Activated CD4-positive, alpha-beta T cell treated with anti-CD3 and anti-CD28 coated beads for 1 hour (primary cell): ENCODE results near the gene ACOT8.
"Not testable (repeated sequence)": the region's sequence is repeated elsewhere in the genome, so short reads cannot be mapped to it uniquely, and the experiment has no call there.

Experiments used
- DNase-seq: peaks from one replicate; pipeline ENCODE4 v3.0.0-alpha.2; 2020

The ACOT8 gene

DNA sequence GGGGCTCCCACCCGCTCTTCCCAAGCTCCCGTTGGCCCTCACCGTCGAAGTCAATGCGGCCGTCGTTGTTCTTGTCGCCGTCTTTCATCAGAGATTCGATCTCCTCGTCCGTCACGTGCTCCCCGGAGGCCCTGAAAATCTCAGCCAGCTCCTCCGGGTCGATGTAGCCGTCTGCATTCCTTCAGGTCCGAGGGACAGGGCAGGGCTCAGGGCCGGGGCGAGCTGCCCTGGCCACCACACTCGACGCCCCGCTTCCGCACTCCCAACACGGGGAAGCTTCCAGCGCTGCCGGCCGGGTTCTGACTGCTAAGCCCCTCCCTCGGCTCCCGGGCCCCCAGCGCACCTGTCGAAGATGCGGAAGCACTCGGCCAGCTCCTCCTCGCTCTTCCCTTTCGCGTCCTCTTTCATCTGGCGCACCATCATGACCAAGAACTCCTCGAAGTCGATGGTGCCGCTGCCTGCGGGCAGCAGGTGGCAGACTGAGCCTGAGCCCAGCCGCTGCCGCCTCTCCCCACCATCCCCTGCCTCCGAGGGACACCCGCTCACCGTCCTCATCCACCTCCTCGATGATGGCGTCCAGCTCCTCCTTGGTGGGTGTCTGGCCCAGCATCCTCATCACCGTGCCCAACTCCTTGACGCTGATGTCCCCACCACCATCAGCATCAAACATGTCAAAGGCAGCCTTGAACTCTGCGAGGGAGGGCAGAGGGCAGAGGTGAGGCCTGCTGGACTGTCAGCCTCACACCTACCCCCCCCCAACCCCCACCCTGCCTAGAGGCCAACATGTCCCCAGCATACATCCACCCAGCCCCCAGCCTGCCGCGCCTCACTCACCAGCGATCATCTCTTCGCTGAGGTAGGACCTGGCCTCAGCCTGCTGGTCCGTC lies 33.0 kb downstream of the ACOT8 start:
- DNase-seq = peak; percentile 26

DNA sequence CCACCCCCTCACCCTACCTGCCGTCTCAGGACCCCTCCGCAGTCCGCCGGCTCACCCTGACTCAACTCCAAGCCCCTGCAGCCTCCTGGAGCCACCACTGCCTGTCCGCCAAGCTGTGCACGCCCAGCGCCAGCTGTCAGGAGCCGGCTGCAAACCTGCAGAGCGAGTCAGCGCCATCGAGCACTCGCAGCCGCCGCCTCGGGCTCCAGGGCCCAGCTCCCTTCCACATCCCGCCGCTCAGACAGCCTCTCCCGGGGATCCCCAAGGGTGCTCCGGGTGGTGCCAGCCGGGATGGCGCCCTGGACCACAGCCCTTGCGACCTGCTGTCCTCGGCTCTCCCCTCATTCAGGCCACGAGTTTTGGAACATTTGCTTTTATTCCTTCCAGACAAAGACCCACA lies 34.3 kb downstream of the ACOT8 start:
- no peak for DNase-seq

- DNase-seq = no peak
Measured at GRCh38 chr20:45821947-45822346, 35.2 kb downstream of the ACOT8 start.

DNA sequence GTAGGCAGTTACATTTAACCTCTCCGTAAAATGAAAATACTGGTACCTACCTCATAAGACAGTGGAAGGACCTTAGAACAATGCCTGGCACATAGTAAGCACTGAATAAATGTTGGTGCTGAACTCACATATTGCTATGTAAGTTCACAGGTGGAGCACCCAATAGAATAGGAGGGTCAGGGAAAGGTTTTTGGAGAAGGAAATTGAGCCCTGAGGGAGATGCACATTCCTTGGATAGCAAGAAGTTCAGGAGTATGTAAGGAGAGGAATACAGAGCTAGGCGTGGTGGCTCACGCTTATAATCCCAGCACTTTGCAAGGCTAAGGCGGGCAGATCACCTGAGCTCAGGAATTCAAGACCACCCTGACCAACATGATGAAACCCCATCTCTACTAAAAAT lies 37.7 kb downstream of the ACOT8 start:
- DNase-seq = no peak

GRCh38 chr20:45818239-45818638 lies 39.0 kb downstream of the ACOT8 start:
- DNase-seq = no peak

DNA sequence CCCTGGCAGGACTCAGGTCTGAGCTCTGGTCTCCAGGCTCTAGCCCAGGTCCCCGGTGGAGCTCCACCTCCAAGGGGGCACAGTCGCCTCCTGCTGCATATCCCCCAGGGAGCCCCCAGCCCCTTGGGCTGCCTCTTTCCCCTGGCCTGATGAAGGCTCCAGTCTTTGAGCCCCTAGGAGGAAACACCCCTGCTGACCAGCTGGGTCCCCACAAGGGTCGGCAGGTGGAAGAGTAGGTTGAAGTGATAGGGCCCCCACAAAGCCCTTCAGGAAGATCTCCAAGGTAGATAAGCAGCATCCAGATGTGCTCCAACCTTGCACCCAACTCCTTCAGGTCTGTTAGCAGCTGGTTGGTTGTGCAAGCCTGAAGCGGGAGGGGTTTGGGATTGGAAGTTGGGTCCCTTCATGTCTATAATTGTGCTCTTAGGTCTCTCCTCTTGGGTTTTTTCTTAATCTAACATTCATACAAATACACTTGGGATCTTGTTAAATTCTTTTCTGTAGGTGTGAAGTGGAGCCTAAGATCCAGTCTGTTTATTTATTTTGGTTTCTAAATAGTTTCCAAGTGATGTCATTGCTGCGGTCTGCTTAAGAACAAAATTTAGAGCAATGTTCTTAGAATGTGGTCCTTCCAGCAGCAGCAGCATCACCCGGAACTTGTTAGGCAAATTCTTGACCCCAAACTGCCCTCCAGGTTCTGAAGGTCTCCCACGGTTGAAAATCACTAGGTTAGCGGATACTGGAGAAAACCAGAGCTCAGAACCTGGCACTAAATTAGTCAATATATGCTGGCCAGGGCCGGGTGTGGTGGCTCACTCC lies 39.6 kb downstream of the ACOT8 start:
- no peak for DNase-seq

DNA sequence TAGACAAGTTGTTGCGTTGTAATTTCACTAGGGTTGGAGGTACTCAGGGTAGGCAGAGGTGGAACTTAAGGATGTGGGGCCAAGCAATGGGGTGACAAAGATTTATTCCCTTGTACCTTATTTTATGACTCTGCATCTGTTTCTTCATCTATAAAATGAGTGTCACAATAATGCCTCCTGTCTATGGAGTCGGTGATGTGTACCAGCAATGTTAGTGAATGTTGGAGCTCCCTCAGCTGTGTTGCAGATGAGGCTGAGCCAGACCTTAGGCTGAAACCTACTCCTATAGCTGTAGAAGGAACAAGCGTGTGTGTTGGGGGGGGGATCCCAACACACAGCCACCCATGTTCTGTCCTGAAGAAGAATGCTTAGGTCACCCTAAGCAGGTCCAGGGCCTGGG lies 40.2 kb downstream of the ACOT8 start:
- no peak for DNase-seq

DNA sequence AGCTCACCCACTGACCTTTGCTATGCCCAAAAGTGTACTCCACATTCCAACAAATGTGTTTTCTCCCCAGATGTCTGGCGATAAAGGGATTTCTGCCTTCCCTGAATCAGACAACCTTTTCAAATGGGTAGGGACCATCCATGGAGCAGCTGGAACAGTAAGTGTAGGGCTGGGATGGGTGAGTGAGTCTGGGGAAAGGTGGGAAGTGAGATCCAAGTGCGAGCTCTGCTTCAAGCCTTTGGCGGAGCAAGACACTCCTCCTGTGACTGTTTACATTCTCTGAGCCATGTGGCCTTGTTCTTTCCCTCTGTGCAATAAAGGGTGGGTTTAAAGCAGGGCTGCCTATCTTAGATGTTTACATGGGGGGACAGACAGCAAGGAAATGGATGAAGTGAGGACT lies 42.9 kb downstream of the ACOT8 start:
- no peak for DNase-seq

GRCh38 chr20:45813489-45813888 lies 43.7 kb downstream of the ACOT8 start:
- no peak for DNase-seq

DNA sequence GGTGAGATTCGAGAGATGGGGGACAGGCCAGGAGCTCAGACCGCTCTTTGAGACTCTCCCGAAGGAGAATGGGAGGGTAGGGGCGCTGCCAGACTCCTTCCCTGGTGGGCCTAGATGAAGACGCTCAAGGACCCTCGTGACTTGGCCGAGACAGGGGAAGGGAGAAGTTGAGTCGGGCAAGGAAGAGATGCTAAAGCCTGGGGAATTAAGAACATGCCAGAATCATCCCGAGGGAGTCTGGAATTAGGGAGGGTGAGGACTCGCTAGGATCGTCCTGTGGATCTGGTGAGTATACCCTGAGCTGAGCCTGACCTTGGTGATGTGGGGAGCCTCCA lies 44.2 kb downstream of the ACOT8 start:
- no peak for DNase-seq

GRCh38 chr20:45812157-45813005 lies 44.8 kb downstream of the ACOT8 start, which contains the start of gene UBE2C:
TSS of gene UBE2C (plus strand) at chr20:45812644. CDS start at chr20:45812696, 52 bp downstream.
- DNase-seq = peak; percentile 87

- no peak for DNase-seq
Measured at GRCh38 chr20:45810191-45810970, 46.8 kb downstream of the ACOT8 start.

- DNase-seq = no peak
Measured at GRCh38 chr20:45801851-45802250, 55.3 kb downstream of the ACOT8 start.

DNA sequence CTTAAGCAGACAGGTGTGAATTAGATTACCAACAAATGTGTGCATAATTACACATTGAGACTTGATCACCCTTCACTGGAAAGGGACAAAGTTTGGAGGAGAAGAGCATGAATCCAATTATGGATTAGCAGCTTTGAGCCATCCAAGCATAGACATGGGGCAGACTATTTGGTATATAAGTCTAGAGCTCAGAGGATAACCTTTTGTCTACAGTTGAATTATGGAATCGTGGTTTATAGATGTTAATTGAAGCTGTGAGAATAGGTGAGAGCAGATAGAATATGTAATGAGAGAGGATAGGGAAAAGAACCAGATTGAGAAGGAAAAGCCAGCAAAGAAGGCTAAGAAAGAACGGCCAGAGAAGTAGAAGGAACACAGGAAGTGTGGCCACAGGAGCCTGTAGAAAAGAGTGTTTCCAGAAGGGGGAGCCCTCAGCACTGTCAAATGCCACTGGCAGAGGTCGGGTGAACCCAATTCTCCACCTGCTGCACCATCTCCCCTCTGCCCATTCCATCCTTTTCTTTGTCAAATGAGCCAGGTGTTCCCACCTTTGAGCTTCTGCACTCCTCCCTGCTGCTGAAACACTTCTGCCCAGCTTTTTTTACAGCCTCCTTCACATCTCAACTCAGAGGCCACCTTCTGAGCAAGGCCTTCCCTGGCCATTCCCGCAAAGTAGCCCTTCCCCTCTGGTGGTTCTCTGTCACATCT lies 58.1 kb downstream of the ACOT8 start:
- DNase-seq = peak; percentile 41

DNA sequence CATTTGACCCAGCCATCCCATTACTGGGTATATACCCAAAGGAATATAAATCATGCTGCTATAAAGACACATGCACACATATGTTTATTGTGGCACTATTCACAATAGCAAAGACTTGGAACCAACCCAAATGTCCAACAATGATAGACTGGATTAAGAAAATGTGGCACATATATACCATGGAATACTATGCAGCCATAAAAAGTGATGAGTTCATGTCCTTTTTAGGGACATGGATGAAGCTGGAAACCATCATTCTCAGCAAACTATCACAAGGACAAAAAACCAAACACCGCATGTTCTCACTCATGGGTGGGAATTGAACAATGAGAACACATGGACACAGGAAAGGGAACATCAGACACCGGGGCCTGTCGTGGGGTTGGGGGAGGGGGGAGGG lies 59.2 kb downstream of the ACOT8 start:
- DNase-seq = not testable (repeated sequence)

- not testable (repeated sequence) for DNase-seq
Measured at GRCh38 chr20:45797510-45797909, 59.7 kb downstream of the ACOT8 start.

DNA sequence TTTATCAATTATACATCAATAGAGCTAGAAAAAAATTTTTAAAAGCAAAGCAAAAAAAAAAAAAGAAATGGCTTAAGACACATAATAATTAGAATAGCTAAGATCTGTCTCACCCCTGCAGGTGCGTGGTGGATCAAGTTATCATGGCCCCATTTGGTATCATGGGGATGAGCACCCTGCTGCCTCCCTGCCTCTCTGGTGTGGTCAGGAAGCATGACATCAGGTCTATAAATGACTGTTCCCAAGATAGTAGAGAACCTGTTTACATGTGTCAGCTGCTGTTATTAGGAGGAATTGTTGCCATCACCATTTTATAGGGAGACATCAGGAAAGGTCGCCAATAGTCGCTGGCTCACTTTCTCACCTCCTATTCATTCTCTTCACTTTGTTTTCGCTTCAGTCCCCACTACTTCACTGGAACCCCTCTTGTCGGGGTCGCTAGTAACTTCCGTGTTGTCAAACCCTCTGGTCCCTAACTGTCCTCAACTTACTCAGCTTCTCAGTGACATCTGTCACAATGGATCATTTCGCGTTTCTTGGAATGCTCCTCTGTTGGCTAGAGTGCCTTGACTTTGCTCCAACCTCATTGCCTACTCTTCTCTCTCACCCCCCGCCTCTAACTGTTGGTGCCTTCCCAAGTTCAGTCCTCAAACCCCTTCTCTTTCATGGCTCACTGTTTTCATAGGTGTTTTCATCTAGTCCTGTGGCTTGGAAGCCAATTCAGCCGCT lies 60.7 kb downstream of the ACOT8 start:
- no peak for DNase-seq

GRCh38 chr20:45792317-45793118 lies 64.7 kb downstream of the ACOT8 start:
- no peak for DNase-seq
